Measurements from ENCODE around the gene FZD2.

Gene FZD2

DNA sequence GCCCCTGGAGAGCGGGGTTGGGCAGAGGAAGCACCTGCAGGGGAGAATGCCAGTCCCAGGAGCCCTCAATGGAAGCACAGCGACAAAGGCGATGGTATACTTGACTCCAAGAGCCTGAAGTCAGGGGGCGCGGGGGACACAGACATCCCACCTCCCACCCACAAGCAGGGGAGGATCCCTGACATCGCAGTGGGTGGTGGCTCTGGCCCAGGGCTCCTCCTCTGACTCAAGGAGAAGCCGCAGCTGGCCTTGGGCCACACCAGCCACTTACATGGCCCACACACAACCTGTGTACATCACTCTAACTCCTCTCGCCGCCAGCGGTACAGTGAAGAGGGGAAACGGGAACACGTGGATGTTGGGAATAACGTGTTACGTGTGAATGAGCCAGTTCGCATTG, 44.3 kb downstream of the FZD2 start:
- Histone ChIP-seq H3K36me3 (replicated peaks; ENCODE audit: insufficient read depth, low read length) (no peaks in the 10 kb centered on the region), H3K4me1 (ENCODE audit: low read length) (no peaks in the 10 kb centered on the region), H3K27me3 (replicated peaks; ENCODE audit: insufficient read depth, low read length) (no peaks in the 10 kb centered on the region; the same call in 1 of the 2 replicates), H3K9ac (ENCODE audit: low read length) (no peak overlapping the region), H3K4me2 (ENCODE audit: low read depth, low read length) (no peak overlapping the region), H3K27ac (ENCODE audit: low read length) (no peak overlapping the region), H3K79me2 (ENCODE audit: low read length) (no peaks in the 10 kb centered on the region), H3K9me3 (replicated peaks; ENCODE audit: insufficient read depth, low read length) (no peaks in the 10 kb centered on the region), H3F3A (ENCODE audit: insufficient read depth, low read length) (no peaks in the 10 kb centered on the region), H4K20me1 (ENCODE audit: insufficient read depth, low read length) (no peaks in the 10 kb centered on the region), H3K9me2 (replicated peaks; ENCODE audit: insufficient read depth, low read length) (no peaks in the 10 kb centered on the region), H2AFZ (ENCODE audit: low read length) (no peak overlapping the region), H3K4me3 (ENCODE audit: low read length) (no peak overlapping the region)
- TF ChIP-seq, protein P1, sequence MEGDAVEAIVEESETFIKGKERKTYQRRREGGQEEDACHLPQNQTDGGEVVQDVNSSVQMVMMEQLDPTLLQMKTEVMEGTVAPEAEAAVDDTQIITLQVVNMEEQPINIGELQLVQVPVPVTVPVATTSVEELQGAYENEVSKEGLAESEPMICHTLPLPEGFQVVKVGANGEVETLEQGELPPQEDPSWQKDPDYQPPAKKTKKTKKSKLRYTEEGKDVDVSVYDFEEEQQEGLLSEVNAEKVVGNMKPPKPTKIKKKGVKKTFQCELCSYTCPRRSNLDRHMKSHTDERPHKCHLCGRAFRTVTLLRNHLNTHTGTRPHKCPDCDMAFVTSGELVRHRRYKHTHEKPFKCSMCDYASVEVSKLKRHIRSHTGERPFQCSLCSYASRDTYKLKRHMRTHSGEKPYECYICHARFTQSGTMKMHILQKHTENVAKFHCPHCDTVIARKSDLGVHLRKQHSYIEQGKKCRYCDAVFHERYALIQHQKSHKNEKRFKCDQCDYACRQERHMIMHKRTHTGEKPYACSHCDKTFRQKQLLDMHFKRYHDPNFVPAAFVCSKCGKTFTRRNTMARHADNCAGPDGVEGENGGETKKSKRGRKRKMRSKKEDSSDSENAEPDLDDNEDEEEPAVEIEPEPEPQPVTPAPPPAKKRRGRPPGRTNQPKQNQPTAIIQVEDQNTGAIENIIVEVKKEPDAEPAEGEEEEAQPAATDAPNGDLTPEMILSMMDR (IDR thresholded peaks at IDR 0.05; ENCODE audit: low read length), result no peak
- TF ChIP-seq EZH2phosphoT487 (IDR thresholded peaks at IDR 0.05; ENCODE audit: low read length), result no peak
- TF ChIP-seq EZH2 (optimal IDR thresholded peaks at IDR 0.05; ENCODE audit: low read depth, low read length), result no peak
- DNase-seq, result no peak

DNA sequence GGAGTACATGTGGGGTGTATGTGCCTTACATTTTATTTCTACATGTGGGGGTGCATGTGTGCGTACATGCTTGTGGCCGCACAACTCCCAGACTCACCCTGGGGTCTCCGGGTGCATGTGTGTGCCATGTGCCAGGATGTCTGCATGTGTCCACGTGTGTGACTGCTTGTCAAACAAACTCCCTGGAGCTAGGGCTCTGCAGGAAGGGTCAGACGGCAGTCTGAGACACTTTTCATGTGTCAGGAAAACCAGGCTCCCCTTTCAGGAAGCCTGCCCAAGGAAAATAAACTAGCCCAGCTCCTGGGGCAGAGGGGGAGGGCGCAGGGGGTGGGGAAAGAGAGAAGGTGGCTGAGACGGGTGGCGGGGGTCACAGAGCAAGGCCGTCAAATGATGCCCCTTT, 44.7 kb downstream of the FZD2 start:
- Histone ChIP-seq H3K4me1 (ENCODE audit: low read length) (no peaks in the 10 kb centered on the region), H4K20me1 (ENCODE audit: insufficient read depth, low read length) (no peaks in the 10 kb centered on the region), H3K27me3 (replicated peaks; ENCODE audit: insufficient read depth, low read length) (no peaks in the 10 kb centered on the region; the same call in 1 of the 2 replicates), H2AFZ (ENCODE audit: low read length) (no peak overlapping the region), H3K9ac (ENCODE audit: low read length) (no peak overlapping the region), H3K27ac (ENCODE audit: low read length) (no peak overlapping the region), H3K9me3 (replicated peaks; ENCODE audit: insufficient read depth, low read length) (no peaks in the 10 kb centered on the region), H3K9me2 (replicated peaks; ENCODE audit: insufficient read depth, low read length) (no peaks in the 10 kb centered on the region), H3K79me2 (ENCODE audit: low read length) (no peaks in the 10 kb centered on the region), H3K4me3 (ENCODE audit: low read length) (no peak overlapping the region), H3F3A (ENCODE audit: insufficient read depth, low read length) (no peaks in the 10 kb centered on the region), H3K36me3 (replicated peaks; ENCODE audit: insufficient read depth, low read length) (no peaks in the 10 kb centered on the region), H3K4me2 (ENCODE audit: low read depth, low read length) (no peak overlapping the region)
- TF ChIP-seq EZH2phosphoT487 (IDR thresholded peaks at IDR 0.05; ENCODE audit: low read length) (no peak), EZH2 (optimal IDR thresholded peaks at IDR 0.05; ENCODE audit: low read depth, low read length) (no peak)
- TF ChIP-seq, protein P1 (IDR thresholded peaks at IDR 0.05; ENCODE audit: low read length), result no peak
- DNase-seq, result no peak

DNA sequence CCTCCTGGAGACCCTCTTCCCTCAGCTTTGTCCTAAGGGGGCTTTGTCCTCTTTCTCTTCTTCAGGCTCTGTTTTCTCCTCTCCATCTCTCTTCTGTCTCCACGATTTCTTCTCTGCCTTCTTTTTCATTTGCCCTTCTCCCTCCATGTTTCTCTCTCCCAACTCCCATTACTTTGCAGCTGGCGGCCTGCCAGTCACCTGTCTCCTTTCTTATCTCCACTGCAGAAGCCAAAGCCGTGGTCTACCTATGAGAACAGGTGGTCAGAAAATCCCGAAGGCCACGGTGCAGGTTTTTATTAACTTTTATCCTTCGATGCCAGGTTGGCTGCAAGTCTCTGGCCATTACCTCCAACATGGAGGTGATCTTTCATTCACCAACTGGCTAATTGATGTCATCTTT, 45.1 kb downstream of the FZD2 start:
- no peaks in the 10 kb centered on the region for H3K9me2 ChIP-seq (replicated peaks; ENCODE audit: insufficient read depth, low read length)
- TF ChIP-seq EZH2phosphoT487 (IDR thresholded peaks at IDR 0.05; ENCODE audit: low read length), result no peak
- no peak for TF ChIP-seq EZH2 (optimal IDR thresholded peaks at IDR 0.05; ENCODE audit: low read depth, low read length)
- TF ChIP-seq, protein P1 (IDR thresholded peaks at IDR 0.05; ENCODE audit: low read length), result no peak
- H3F3A ChIP-seq (ENCODE audit: insufficient read depth, low read length), result no peaks in the 10 kb centered on the region
- H3K9ac ChIP-seq (ENCODE audit: low read length), result no peak overlapping the region
- no peak overlapping the region for H3K4me2 ChIP-seq (ENCODE audit: low read depth, low read length)
- no peaks in the 10 kb centered on the region; the same call in 1 of the 2 replicates for H3K27me3 ChIP-seq (replicated peaks; ENCODE audit: insufficient read depth, low read length)
- H4K20me1 ChIP-seq (ENCODE audit: insufficient read depth, low read length), result no peaks in the 10 kb centered on the region
- no peak for DNase-seq
- H3K4me1 ChIP-seq (ENCODE audit: low read length), result no peaks in the 10 kb centered on the region
- no peak overlapping the region for H3K27ac ChIP-seq (ENCODE audit: low read length)
- no peaks in the 10 kb centered on the region for H3K79me2 ChIP-seq (ENCODE audit: low read length)
- no peak overlapping the region for H2AFZ ChIP-seq (ENCODE audit: low read length)
- no peaks in the 10 kb centered on the region for H3K36me3 ChIP-seq (replicated peaks; ENCODE audit: insufficient read depth, low read length)
- no peak overlapping the region for H3K4me3 ChIP-seq (ENCODE audit: low read length)
- no peaks in the 10 kb centered on the region for H3K9me3 ChIP-seq (replicated peaks; ENCODE audit: insufficient read depth, low read length)
